ENCODE results near the gene MAPT.

MAPT gene

DNA sequence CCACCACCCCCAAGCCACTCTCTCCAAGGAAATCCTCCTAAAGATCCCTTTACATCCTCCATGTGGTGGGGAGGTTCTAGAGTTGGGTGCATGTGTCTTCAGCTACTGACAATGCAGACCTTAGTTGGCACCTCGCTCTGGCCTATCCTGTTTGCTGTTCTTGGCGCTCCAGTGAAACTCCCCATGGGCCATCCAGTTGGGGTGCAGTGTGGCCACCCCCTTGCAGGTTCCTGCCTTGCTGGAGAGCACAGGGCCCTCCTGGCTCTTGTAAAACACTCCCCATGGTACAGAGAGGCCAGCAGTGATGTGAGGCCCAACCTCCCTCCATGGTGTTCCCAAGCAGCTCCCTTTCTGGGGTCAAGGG is 82.0 kb downstream of the MAPT start:
- no peak for DNase-seq

DNA sequence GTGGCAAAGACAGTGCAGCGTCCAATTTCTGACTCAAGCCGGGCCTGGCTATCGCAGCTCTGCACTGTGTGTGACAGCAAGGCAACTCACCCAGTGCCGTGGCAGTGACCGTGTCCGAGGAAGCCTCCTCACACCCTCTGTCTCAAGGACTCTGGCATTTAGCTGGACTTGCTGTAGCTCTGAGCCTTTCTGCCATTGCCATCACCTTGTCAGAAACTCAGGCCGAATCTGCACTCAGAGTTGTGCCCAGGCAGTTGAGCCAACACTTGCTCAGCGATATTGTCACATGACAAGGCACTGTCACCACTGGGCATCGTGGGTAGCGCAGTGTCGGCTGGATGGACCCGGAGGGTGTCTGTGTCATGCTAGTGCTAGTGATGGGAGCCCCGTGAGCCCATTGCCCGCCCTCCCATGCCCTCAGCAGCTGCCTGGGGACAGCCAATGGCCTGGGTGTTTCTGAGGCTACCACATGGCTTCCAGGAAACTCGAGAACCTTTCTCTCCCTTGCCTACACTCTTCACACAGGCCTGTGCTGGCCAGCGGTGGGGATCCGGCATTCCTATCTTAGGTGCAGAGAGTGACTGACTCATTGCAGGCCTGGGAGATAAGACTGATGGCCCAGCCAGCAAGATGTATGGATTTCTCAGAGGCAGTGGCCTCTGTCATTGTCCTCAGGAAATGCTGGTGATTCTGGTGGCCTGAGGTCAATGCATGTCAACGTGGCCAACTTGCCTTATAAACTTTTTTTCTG is 82.6 kb downstream of the MAPT start:
- no peak for DNase-seq

DNA sequence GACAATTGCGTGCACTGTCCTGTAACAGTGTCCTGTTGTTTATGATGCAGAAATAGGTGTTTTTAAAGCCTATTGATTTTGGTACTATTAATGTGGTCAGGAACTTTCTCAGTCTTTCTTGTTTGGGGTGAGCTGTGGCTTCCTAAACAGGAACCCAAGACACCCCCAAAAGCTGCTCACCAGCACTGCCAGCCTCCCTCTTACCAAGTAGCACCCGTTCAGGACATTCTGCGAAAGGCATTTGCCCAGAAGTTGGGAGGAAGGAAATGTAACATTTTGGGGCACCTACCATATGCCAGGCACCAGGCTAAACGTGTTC is 83.1 kb downstream of the MAPT start:
- DNase-seq: no peak

DNA sequence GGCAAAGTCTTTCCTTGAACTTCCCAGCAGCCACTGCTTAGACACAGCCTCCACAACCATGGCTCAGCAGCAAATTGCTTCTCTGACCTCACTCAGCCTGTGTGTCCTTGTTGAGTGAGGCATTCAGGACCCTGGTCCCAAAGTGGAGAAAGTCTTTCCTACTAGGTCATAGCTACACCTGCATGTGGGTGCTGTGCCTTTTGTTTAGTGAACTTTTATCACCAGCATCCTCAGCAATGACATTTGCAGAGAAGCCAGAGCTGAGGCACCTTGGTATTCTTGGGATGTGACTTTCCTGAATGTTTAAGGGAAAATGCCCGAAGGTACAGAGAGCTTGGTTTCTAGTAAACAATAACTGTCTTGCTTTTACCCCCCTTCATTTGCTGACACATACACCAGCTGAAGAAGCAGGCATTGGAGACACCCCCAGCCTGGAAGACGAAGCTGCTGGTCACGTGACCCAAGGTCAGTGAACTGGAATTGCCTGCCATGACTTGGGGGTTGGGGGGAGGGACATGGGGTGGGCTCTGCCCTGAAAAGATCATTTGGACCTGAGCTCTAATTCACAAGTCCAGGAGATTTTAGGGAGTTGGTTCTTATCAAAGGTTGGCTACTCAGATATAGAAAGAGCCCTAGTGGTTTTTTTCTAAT is 83.7 kb downstream of the MAPT start:
- no peak for DNase-seq

DNA sequence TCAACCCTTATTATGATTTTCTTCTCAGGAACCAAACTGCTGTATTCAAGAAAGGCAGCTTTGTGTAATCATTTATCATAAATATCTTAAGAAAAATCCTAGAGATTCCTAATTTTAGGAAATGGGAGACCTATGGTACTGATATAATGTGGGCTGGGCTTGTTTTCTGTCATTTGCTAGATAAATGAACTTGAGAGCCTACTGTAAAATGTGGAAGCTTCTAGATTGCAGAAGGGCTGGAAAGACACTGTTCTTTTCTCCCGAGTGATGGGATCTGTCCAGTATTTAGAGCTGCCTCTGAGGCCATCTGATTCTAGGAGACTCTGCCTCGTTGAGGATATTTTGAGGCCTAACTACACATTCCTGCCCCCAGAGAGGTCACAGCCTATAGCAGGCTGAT is 84.8 kb downstream of the MAPT start:
- no peak for DNase-seq

DNA sequence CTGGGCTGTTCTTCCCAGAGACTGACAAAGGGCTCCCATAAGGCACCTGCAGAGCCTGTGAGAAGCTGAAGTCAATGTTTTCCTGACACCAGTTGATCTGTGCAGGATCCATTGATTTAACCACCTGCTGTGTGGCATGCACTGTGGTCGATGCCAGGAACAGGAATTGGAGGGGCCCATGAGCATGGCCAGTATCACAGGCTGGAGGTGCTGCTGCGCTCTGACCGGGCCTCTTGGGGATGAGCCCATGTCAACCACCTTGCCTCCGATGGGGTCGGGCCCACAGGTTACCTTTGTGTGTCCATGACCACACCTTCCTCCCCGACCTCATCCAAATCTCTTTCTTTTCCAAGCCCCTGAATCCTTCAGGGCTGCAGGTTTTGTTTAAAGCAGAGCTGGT is 86.5 kb downstream of the MAPT start:
- DNase-seq: no peak

DNA sequence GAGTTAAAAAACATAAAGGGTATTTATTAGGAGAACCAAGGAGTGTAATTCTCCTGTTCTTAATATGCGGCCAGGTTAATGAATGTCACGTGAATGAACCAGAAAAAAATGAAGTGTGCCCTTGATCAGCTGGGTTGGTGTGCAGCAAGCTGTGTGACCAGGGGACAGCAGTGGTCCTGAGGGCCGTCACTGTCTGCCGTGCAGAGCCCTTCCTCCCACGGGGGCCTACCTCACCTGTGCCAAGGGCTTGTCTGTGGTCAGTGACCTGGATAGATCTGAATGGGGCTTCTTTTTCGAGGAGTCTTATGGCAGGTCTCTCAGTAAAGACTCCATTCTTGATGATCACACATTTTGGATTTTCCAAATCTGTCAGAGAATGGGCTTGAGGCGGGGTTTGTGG is 87.0 kb downstream of the MAPT start:
- no peak for DNase-seq

DNA sequence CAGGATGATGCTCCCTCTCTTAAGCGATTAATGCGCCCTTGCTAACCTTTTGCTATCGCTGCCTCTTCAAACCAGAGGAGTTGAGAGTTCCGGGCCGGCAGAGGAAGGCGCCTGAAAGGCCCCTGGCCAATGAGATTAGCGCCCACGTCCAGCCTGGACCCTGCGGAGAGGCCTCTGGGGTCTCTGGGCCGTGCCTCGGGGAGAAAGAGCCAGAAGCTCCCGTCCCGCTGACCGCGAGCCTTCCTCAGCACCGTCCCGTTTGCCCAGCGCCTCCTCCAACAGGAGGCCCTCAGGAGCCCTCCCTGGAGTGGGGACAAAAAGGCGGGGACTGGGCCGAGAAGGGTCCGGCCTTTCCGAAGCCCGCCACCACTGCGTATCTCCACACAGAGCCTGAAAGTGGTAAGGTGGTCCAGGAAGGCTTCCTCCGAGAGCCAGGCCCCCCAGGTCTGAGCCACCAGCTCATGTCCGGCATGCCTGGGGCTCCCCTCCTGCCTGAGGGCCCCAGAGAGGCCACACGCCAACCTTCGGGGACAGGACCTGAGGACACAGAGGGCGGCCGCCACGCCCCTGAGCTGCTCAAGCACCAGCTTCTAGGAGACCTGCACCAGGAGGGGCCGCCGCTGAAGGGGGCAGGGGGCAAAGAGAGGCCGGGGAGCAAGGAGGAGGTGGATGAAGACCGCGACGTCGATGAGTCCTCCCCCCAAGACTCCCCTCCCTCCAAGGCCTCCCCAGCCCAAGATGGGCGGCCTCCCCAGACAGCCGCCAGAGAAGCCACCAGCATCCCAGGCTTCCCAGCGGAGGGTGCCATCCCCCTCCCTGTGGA is 88.6 kb downstream of the MAPT start:
- no peak for DNase-seq

DNA sequence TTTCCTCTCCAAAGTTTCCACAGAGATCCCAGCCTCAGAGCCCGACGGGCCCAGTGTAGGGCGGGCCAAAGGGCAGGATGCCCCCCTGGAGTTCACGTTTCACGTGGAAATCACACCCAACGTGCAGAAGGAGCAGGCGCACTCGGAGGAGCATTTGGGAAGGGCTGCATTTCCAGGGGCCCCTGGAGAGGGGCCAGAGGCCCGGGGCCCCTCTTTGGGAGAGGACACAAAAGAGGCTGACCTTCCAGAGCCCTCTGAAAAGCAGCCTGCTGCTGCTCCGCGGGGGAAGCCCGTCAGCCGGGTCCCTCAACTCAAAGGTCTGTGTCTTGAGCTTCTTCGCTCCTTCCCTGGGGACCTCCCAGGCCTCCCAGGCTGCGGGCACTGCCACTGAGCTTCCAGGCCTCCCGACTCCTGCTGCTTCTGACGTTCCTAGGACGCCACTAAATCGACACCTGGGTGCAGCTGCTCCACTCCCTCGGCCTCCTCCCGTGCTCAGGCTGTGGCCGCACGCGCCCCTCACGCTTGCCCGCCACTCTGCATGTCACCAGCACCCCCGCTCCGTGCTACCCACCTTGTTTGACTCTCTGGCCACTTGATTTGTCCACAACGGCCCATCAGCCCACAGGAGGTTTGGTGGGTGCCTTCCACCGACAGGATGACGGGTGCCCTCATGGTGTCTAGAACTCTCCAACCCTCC is 89.4 kb downstream of the MAPT start:
- DNase-seq: no peak

DNA sequence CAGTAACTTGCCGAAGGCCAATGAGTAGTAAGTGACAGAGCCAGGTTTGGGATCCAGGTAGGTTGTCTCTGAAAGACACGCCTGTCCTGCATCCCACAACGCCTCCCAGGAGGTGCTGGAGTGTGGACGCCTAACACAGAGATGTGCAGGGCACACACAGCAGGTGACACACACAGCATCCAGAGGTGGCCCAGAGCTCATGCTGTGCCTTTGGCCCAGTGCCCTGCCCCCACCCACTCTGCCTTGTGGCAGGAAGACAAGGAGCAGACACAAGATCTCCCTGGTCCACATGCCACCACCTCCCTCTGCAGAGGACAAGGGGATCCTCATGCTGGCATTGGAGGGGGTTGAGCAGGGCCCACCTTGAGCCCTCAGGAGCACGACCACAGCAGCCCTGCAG is 90.0 kb downstream of the MAPT start:
- DNase-seq: no peak

DNA sequence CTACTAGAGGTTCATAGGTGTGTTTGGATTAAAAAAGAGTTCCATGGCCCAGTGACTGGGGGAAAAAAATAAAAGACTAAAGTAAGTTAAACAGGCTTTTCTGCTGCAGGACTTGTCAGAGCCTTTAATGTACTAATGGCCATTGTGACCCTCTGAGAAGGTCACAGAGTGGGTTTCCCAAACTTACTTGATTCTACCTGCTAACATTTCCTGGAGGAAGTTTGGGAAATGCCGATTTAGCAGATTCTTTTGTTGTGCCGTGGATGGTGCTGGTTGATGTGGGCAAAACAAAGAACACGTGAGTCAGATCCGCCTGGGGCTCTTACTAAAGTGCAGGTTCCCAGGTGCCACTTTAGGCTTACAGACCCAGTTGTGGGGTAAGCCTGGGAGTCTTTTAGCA is 91.1 kb downstream of the MAPT start:
- DNase-seq: no peak

DNA sequence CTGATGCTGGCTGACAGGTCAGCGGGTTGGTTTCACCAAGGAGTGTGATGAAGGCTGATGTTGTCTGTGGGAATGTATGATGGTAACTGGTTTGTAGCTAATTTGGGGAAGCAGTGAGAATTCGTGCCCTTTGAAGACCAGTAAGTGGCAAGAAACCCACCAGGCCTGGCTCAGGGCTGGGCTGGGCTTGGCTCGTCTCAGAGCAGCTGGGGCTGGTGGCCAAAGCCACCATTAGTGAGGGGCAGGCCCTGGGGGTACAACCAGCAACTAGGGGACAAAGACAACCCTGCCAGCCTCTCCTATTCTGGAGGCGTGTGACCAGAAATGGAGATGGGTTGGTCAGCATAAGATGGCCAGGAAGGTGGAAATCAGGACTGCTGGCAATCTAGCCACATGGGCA is 91.7 kb downstream of the MAPT start:
- DNase-seq: no peak

DNA sequence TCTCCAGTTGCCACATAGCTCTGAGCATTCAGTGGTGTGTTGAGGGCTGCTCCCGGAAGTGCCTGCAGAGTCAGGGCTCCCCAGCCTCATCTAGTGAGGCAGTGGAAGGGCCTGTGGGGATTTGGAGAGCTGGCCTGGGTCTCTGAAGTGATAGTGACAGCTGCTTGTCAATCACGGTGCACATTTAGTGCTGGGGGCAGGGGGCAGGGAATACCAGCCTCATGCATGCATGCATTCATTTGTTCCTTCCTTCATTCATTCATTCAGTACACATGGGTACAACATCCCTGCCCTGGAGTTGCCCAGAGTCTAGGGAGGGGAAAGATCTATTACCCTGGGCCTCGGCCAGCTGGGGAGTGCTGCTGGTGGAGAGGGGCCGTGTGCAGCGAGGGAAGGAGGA is 93.4 kb downstream of the MAPT start:
- no peak for DNase-seq

DNA sequence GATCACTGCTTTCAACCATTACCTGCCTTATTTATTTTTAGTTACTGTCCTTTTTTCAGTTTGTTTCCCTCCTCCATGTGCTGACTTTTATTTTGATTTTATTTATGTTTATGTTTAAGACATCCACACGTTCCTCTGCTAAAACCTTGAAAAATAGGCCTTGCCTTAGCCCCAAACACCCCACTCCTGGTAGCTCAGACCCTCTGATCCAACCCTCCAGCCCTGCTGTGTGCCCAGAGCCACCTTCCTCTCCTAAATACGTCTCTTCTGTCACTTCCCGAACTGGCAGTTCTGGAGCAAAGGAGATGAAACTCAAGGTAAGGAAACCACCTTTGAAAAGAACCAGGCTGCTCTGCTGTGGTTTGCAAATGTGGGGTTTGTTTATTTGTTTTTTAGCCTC is 95.4 kb downstream of the MAPT start:
- DNase-seq: no peak

DNA sequence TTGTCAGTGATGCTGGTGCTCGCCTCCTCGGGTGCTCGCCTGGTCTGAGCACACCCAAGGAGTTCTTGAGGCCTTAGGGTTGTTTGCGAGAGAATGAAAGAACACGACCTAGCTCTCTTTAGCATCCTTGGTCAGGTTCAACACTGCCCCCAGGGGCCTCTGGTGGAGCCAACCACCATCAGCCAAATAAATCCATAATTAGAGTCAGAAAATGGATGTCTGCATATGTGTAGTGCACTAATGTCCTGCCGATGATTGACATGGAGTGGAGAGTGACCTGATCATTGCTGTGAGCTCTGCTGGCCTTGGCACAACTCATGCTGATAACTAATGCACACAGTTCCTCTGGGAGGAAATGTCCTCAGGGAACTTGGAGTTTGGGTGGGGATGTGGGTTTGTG is 96.5 kb downstream of the MAPT start:
- no peak for DNase-seq

DNA sequence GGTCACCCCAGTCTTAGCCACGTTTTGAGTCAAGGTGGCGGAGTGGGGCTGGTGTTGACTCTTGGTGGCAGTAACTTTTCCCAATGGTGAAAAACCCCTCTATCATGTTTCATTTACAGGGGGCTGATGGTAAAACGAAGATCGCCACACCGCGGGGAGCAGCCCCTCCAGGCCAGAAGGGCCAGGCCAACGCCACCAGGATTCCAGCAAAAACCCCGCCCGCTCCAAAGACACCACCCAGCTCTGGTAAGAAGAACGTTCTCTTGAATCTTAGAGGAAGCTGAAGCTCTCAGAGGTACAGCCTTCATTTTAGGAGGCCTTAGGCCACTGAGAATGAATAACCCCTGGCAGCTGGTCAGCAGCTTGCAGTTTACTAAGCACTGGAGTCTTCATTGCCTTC is 97.0 kb downstream of the MAPT start:
- DNase-seq: no peak

DNA sequence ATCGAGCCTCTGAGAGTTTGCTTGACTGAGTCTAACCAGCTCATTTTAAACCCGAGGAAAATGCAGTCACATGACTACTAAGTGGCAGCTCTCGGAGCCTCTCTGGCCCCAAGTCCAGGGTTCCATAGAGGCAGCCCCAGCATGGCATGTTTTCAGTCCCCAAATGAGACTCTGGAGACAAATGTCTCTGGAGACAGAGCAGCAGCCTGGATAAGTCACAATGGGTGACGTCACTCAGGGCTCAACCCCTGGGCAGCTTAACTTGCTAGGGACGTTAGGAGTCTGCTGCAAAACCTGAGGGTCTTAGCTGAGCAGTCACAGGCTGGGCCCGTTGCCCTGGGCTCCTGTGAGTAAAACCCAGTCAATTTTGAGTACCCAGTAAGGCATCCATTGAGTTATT is 97.8 kb downstream of the MAPT start:
- no peak for DNase-seq

DNA sequence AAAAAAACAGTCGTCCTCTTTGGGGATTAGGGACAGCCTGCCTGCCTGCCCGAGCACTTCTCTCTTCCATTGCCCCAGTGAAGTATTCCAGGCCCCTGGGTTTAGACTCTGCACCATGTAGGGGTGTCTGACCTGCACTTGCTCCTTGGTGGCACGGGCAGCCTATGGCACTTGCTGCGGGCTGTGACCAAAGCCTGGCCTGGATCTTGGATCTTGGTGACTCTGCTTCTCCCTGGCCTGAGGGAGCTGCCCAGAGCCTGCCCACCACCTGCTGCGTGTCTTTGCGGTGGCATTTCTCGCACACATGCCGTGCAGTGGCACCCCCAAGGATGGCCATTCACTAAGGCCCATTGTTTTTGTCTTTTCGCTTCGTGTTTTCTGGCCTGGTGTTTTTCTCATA is 98.5 kb downstream of the MAPT start:
- DNase-seq: no peak

DNA sequence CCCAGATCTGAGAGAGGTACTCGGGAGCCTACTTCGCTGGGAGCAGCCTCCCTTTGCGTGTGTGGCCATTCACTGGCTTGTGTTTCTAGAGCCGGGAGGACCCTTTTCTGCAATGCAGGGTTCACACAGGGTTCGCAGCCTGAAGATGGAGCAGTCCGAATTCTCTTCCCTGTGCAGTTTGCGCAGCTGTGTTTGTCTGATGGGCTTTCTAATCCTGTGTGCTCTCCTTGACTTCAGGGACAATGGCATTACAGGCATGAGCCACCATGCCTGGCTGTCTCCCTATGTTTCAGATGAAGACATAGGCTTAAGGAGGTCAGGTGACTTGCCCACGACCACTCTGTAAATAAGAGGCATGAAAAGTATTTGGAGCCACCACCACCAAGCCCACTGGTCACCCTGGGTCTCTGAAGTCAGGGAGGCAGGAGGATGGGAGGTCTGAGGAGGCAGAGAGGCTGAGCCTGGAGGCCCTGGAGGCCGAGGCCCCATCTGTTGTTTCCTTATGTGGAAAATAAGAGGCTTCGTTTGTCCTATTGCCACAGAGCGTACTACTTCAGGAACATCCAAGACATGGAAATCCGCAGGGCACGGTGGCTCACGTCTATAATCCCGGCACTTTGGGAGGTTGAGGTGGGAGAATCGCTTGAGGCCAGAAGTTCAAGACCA is 99.7 kb downstream of the MAPT start:
- DNase-seq: no peak

DNA sequence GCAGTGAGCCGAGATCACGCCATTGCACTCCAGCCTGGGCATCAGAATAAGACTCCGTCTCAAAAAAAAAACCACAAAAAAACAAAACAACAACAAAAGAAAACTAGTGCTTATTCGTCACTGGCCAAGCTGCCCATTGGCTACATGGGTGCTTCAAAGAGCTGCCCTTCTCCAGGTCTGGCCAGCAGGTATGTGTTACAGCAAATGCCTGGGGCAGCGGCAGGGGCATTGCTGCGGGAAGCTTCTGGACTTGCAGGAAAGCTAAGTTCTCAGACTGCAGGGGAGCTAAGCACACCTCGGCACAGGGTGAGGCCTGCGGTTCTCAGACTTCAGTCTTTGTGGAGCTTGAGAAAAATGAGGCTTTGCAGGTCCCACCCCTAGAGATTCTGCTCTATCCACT is 100.6 kb downstream of the MAPT start:
- DNase-seq: no peak

DNA sequence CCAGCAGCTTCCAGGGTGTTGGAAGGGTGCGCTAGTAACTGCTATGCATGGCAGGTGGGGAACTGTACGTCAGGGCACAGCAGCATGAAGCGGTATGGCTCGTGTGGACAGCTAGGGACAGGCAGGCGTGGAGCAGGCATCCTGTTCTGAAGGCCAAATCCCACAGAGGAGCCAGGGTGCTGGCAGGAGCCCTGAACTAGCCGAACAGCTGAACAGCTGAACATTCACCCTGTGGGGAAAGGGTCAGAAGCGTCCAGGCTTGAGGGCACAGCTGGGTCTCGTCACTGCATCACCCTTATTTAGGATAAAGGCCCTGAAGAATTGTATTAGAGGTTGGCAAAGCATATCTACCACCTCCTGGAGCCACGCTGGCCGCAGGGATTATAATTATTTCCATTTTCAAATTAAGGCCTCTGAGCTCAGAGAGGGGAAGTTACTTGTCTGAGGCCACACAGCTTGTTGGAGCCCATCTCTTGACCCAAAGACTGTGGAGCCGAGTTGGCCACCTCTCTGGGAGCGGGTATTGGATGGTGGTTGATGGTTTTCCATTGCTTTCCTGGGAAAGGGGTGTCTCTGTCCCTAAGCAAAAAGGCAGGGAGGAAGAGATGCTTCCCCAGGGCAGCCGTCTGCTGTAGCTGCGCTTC is 101.4 kb downstream of the MAPT start:
- no peak for DNase-seq

DNA sequence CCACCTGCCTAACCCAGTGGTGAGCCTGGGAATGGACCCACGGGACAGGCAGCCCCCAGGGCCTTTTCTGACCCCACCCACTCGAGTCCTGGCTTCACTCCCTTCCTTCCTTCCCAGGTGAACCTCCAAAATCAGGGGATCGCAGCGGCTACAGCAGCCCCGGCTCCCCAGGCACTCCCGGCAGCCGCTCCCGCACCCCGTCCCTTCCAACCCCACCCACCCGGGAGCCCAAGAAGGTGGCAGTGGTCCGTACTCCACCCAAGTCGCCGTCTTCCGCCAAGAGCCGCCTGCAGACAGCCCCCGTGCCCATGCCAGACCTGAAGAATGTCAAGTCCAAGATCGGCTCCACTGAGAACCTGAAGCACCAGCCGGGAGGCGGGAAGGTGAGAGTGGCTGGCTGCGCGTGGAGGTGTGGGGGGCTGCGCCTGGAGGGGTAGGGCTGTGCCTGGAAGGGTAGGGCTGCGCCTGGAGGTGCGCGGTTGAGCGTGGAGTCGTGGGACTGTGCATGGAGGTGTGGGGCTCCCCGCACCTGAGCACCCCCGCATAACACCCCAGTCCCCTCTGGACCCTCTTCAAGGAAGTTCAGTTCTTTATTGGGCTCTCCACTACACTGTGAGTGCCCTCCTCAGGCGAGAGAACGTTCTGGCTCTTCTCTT is 102.1 kb downstream of the MAPT start:
- DNase-seq: no peak
